DOHH2 (cell line): ENCODE results near the gene PYCR2.

Experiments
- H3F3A ChIP-seq: fragments of 200-600 bp; sonication (generic), shearing (Covaris generic); 2 replicates; pipeline ENCODE4 v1.6.0; 2016; ENCODE audit warnings: antibody characterized with exemption, mild to moderate bottlenecking; ENCODE audit not compliant: control insufficient read depth, insufficient read depth
- H3K27ac ChIP-seq: fragments of 200-600 bp; sonication (generic); 2 replicates; pipeline ENCODE4 v1.5.1; 2014; ENCODE audit warnings: low read depth, mild to moderate bottlenecking, low read length, moderate library complexity
- H3K27me3 ChIP-seq: fragments of 200-600 bp; sonication (generic); 2 replicates; pipeline ENCODE4 v1.6.1; 2014; ENCODE audit warnings: mild to moderate bottlenecking, low read length, mixed read lengths; ENCODE audit not compliant: control insufficient read depth
- H3K36me3 ChIP-seq: fragments of 200-600 bp; sonication (generic); 2 replicates; pipeline ENCODE4 v1.6.1; 2014; ENCODE audit warnings: mild to moderate bottlenecking, low read length, moderate library complexity, mixed read lengths; ENCODE audit not compliant: control insufficient read depth
- H3K4me1 ChIP-seq: fragments of 200-600 bp; sonication (generic); 2 replicates; pipeline ENCODE4 v1.6.1; 2014; ENCODE audit warnings: mild to moderate bottlenecking, low read length, mixed read lengths; ENCODE audit not compliant: control insufficient read depth
- H3K4me2 ChIP-seq: fragments of 200-600 bp; sonication (generic); 2 replicates; pipeline ENCODE4 v1.6.0; 2014; ENCODE audit warnings: mild to moderate bottlenecking, low read length, moderate library complexity
- H3K4me3 ChIP-seq: fragments of 200-600 bp; sonication (generic); 2 replicates; pipeline ENCODE4 v1.5.1; 2014; ENCODE audit warnings: mild to moderate bottlenecking, low read length, mixed read lengths
- H3K79me2 ChIP-seq: fragments of 200-600 bp; sonication (generic); 2 replicates; pipeline ENCODE4 v1.6.1; 2014; ENCODE audit warnings: mild to moderate bottlenecking, low read length, mixed read lengths; ENCODE audit not compliant: control insufficient read depth
- H3K9me2 ChIP-seq: fragments of 200-600 bp; sonication (generic); replicated peaks from 2 replicates; pipeline ENCODE4 v1.6.1; 2014; ENCODE audit warnings: mild to moderate bottlenecking, low read length, mixed read lengths; ENCODE audit not compliant: control insufficient read depth
- H3K9me3 ChIP-seq: fragments of 200-600 bp; sonication (generic); 2 replicates; pipeline ENCODE4 v1.6.1; 2014; ENCODE audit warnings: antibody characterized with exemption, low read length, mixed read lengths; ENCODE audit not compliant: control insufficient read depth, insufficient read depth
- H4K20me1 ChIP-seq: fragments of 200-600 bp; sonication (generic); 2 replicates; pipeline ENCODE4 v1.6.0; 2014; ENCODE audit warnings: low read depth, mild to moderate bottlenecking, antibody characterized with exemption, low read length, moderate library complexity; ENCODE audit not compliant: control insufficient read depth, insufficient read depth
- CTCF ChIP-seq: fragments of 200-600 bp; sonication (generic); IDR thresholded peaks from one replicate; pipeline ENCODE4 v1.5.1; 2014; ENCODE audit warnings: antibody characterized with exemption, mild to moderate bottlenecking, low read depth, low read length; ENCODE audit not compliant: poor library complexity, severe bottlenecking
- EZH2phosphoT487 ChIP-seq: fragments of 200-600 bp; sonication (generic); IDR thresholded peaks from 2 replicates; pipeline ENCODE4 v1.6.1; 2017; ENCODE audit warnings: borderline replicate concordance, mild to moderate bottlenecking, antibody characterized with exemption, low read length, moderate library complexity, mixed read lengths

Gene PYCR2

GRCh38 chr1:225892307-225892706, 31.7 kb downstream of the PYCR2 start:
- Histone ChIP-seq H3K36me3 (no peaks in the 10 kb centered on the region), H3K79me2 (no peaks in the 10 kb centered on the region), H3K27ac (no peak overlapping the region), H3K27me3 (no peaks in the 10 kb centered on the region), H4K20me1 (no peaks in the 10 kb centered on the region), H3K9me3 (no peaks in the 10 kb centered on the region), H3F3A (no peaks in the 10 kb centered on the region), H3K9me2 (no peaks in the 10 kb centered on the region), H3K4me1 (peaks cover 9% of the 10 kb centered on the region), H3K4me2 (no peak overlapping the region), H3K4me3 (no peak overlapping the region)
- no peak for TF ChIP-seq EZH2phosphoT487
- TF ChIP-seq CTCF = no peak

- Histone ChIP-seq H3K27ac (no peak overlapping the region), H3K27me3 (no peaks in the 10 kb centered on the region), H3K4me1 (peaks cover under 1% of the 10 kb centered on the region)
Measured at GRCh38 chr1:225891229-225891972, 32.6 kb downstream of the PYCR2 start.

GRCh38 chr1:225890346-225891228, 33.5 kb downstream of the PYCR2 start:
- TF ChIP-seq CTCF (no peak), EZH2phosphoT487 (no peak)
- H3K27ac ChIP-seq = no peak overlapping the region
- H3K9me2 ChIP-seq = no peaks in the 10 kb centered on the region
- no peak overlapping the region for H3K4me3 ChIP-seq
- H3F3A ChIP-seq = no peaks in the 10 kb centered on the region
- no peaks in the 10 kb centered on the region for H4K20me1 ChIP-seq
- no peaks in the 10 kb centered on the region for H3K79me2 ChIP-seq
- H3K9me3 ChIP-seq = no peaks in the 10 kb centered on the region
- no peaks in the 10 kb centered on the region for H3K4me1 ChIP-seq
- no peaks in the 10 kb centered on the region for H3K27me3 ChIP-seq
- H3K36me3 ChIP-seq = no peaks in the 10 kb centered on the region
- no peak overlapping the region for H3K4me2 ChIP-seq

More at GRCh38 chr1:225891229-225891972, 32.6 kb downstream of the PYCR2 start:
- Histone ChIP-seq H3K4me2 (no peak overlapping the region), H3K79me2 (no peaks in the 10 kb centered on the region), H3K9me2 (no peaks in the 10 kb centered on the region), H3F3A (no peaks in the 10 kb centered on the region), H3K36me3 (no peaks in the 10 kb centered on the region), H3K9me3 (no peaks in the 10 kb centered on the region), H4K20me1 (no peaks in the 10 kb centered on the region), H3K4me3 (no peak overlapping the region)
- TF ChIP-seq CTCF = no peak
- TF ChIP-seq EZH2phosphoT487 = no peak
